Breast epithelium (tissue), 4 donors: Measurements from ENCODE around the gene DCTPP1. TPM values are rescaled to one million over a fixed set of nuclear protein-coding genes. Genes with fewer than 3 reads are reported as not detected.
"Not testable (repeated sequence)": the region's sequence is repeated elsewhere in the genome, so short reads cannot be mapped to it uniquely, and the experiment has no call there.

Experiments
- DNase-seq, 2 donors: peaks; one replicate each; pipeline ENCODE4 v3.0.0-alpha.2; 2019; ENCODE audit warnings: low spot score in 2 of 2
- H3K27ac ChIP-seq, 2 donors: fragments of 200-600 bp; sonication (generic) in 1 of 2; one replicate each; pipeline ENCODE4 v1.5.1; 2016 to 2019; ENCODE audit warnings: mild to moderate bottlenecking in 1 of 2
- H3K27me3 ChIP-seq, 2 donors: fragments of 200-600 bp; sonication (generic) in 1 of 2; one replicate each; pipeline versions ENCODE4 v1.5.1 to v1.6.0; 2017 to 2019; ENCODE audit warnings: control low read depth in 1 of 2, mild to moderate bottlenecking in 1 of 2
- H3K36me3 ChIP-seq: fragments of 200-600 bp; one replicate; pipeline ENCODE4 v1.5.1; 2019
- H3K4me1 ChIP-seq, 2 donors: fragments of 200-600 bp; sonication (generic); one replicate each; pipeline ENCODE4 v1.5.1; 2016 to 2019; ENCODE audit warnings: control low read depth in 1 of 2
- H3K4me3 ChIP-seq, 3 donors: fragments of 200-600 bp; sonication (generic); 1 replicate in 2 of 3; 2 replicates in 1 of 3; pipeline ENCODE4 v1.5.1; 2016 to 2019; ENCODE audit warnings: mild to moderate bottlenecking in 3 of 3, moderate library complexity in 2 of 3
- H3K9me3 ChIP-seq, 2 donors: fragments of 200-600 bp; sonication (generic) in 1 of 2; one replicate each; pipeline ENCODE4 v1.5.1; 2016 to 2019; ENCODE audit warnings: control low read depth in 1 of 2
- POLR2A ChIP-seq: fragments of 450-650 bp; IDR thresholded peaks from one replicate; pipeline ENCODE4 v1.6.1; 2016; ENCODE audit warnings: antibody characterized with exemption, mild to moderate bottlenecking, moderate library complexity
- POLR2AphosphoS5 ChIP-seq, 3 donors: sonication (generic); formaldehyde crosslinking; IDR thresholded peaks; one replicate each; pipeline ENCODE4 v1.6.1; 2017; ENCODE audit warnings: antibody characterized with exemption in 3 of 3
- intact Hi-C: fragments of 100-400 bp; cut with DNase I; formaldehyde crosslinking; loops from one replicate; pipeline ENCODE4 v1.15.1; 2023; ENCODE audit warnings: low total_unique reads
- total RNA-seq, 3 donors: library from RNA; depleted of rRNA; stranded (reverse); fragments of >200 nt; gene quantifications; one replicate each; pipeline ENCODE4 v1.1.0, GENCODE V29; 2016
- TF ChIP-seq, protein P1 (sequence below), 3 donors: fragments of 450-650 bp; IDR thresholded peaks; one replicate each; pipeline ENCODE4 v1.5.1; 2016 to 2017; ENCODE audit warnings: antibody characterized with exemption in 3 of 3, mild to moderate bottlenecking in 3 of 3, moderate library complexity in 3 of 3

DCTPP1 gene
- total RNA-seq = 10 to 100 TPM; 11.2 to 25.6 (median 20.1) TPM

DNA sequence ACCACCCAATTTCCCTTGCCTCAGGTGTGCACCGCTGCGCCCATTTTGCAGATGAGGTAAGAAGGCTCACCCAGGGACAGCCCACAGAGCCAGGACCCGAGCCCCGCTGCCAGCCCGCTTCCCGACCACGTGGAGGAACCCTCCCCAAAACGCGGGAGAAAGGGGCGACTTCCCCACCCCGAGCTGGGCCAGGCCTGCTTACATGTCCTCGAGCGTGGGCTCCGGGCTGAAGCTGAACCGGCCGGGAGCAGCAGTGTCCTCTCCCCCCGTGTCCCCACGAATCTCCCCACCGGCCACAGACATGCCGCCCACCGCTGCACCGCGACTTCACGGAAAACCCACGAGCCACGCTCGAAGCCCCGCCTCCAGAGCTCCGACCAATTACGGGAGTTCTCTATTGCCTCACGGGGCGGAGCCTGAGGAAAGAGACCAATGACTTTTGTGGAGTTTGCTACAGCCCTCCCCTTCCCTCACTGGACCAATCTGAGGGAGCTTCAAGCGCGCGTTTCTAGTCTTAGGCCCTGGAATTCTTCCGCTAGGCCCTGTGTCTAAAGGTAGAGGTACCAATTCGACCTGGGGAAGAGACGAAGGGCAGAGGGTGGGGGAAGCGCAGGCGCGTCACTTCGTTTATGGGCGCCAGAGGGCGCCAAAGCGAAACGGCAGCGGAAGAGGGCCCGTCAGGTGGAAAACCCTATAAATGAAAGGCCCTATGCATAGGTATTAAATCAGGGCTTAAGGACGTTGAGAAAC lies at the start of gene DCTPP1:
TSS of gene DCTPP1 (minus strand) at position 353 of the 750 bp plus-strand sequence. CDS start at position 303, 50 bp downstream.
- Histone ChIP-seq H3K36me3 (no peaks in the 10 kb centered on the region), H3K27ac (peak within 1 kb of the TSS; percentile 79 to 87), H3K27me3 (no peaks in the 10 kb centered on the region), H3K9me3 (no peaks in the 10 kb centered on the region), H3K4me3 (peak within 1 kb of the TSS; percentile 51 to 78 (median 75)), H3K4me1 (peaks cover 3 to 11% of the 10 kb centered on the region in 2 donors)
- DNase-seq = peak; percentile 94 to 98
- no peak for TF ChIP-seq POLR2A
- TF ChIP-seq POLR2AphosphoS5 (IDR thresholded peaks at IDR 0.05) = peak; percentile 78 to 86 (median 82)
- TF ChIP-seq, protein P1, sequence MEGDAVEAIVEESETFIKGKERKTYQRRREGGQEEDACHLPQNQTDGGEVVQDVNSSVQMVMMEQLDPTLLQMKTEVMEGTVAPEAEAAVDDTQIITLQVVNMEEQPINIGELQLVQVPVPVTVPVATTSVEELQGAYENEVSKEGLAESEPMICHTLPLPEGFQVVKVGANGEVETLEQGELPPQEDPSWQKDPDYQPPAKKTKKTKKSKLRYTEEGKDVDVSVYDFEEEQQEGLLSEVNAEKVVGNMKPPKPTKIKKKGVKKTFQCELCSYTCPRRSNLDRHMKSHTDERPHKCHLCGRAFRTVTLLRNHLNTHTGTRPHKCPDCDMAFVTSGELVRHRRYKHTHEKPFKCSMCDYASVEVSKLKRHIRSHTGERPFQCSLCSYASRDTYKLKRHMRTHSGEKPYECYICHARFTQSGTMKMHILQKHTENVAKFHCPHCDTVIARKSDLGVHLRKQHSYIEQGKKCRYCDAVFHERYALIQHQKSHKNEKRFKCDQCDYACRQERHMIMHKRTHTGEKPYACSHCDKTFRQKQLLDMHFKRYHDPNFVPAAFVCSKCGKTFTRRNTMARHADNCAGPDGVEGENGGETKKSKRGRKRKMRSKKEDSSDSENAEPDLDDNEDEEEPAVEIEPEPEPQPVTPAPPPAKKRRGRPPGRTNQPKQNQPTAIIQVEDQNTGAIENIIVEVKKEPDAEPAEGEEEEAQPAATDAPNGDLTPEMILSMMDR (IDR thresholded peaks at IDR 0.05) = peak; percentile 80 to 96 (median 89)
- intact Hi-C loops = loop anchor here (10.0 kb wide), 1 partner anchor 95 kb away; the partner anchor contains the start of gene ZNF768

DNA sequence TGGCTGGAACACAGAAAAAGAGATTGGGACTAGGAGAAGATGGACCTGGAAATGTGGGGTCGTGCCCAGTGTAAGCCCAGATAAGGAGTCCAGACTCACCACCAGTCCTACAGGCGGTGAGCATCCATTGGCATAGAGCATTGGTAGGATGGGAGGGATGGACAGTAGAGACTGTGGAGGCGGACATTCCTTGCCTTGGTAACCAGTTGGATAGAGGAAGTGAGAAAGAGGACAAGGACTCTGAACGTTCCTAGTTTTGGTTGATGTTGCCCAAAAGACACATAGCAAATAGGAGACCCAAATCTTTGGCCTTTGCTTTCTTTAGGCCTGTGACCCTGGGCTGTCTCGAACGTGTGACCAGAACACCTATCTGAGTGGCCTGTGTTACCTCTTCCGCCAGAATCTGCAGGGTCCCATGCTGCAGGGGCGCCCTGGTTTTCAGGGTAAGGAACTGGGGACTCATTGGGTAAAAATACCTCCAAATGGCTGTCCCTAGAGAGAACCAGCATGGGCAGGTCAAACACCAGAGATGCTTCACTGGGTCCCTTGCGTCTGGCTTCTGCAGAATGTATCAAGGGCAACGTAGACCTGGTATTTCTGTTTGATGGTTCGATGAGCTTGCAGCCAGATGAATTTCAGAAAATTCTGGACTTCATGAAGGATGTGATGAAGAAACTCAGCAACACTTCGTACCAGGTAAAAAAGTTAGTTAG lies 49.1 kb upstream of the DCTPP1 start:
- no peak for DNase-seq
- H3K4me3 ChIP-seq = no peak overlapping the region
- no peaks in the 10 kb centered on the region for H3K9me3 ChIP-seq
- TF ChIP-seq POLR2AphosphoS5 (IDR thresholded peaks at IDR 0.05) (no peak), POLR2A (no peak)
- TF ChIP-seq, protein P1 (IDR thresholded peaks at IDR 0.05) = no peak
- intact Hi-C loops = no loop called here
- no peak overlapping the region for H3K27ac ChIP-seq
- no peaks in the 10 kb centered on the region for H3K4me1 ChIP-seq
- H3K27me3 ChIP-seq = no peaks in the 10 kb centered on the region
- no peaks in the 10 kb centered on the region for H3K36me3 ChIP-seq

DNA sequence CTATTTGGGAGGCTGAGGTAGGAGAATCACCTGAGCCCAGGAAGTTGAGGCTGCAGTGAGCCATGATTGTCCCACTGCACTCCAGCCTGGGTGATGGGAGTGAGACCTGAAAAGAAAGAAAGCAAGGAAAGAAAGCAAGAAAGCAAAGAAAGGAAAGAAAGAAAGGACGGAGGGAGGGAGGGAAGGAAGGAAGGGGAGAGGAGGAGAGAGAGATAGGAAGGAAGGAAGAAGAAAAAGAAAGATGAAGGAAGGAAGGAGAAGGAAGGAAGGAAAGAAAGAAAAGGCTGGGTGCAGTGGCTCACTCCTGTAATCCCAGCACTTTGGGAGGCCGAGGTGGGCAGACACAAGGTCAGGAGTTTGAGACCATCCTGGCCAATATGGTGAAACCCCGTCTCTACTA lies 47.9 kb upstream of the DCTPP1 start:
- DNase-seq, H3K4me1 ChIP-seq, H3K27ac ChIP-seq, H3K36me3 ChIP-seq, H3K27me3 ChIP-seq, H3K4me3 ChIP-seq, intact Hi-C loops, H3K9me3 ChIP-seq: not testable (repeated sequence)

DNA sequence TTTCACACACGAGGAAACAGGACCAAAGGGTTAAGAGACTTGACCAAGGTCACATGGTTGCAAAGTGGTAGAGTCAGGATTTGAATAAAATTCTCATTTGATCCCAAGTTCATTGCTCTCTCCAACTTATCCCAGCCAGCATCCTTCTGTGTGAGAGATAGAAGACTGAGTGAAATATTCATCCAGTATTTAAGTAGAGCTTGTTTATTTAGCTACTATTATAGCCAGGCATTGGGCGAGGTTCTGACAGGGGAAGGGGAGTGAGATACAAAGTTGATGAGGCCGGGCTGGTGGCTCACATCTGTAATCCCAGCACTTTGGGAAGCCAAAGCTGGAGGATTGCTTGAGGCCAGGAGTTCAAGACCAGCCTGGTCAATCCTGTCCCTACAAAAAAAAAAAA lies 47.2 kb upstream of the DCTPP1 start:
- DNase-seq = no peak
- Histone ChIP-seq H3K36me3 (no peaks in the 10 kb centered on the region), H3K4me3 (no peak overlapping the region), H3K9me3 (no peaks in the 10 kb centered on the region), H3K4me1 (no peaks in the 10 kb centered on the region), H3K27ac (no peak overlapping the region), H3K27me3 (peaks cover 0 to 10% of the 10 kb centered on the region in 2 donors)
- no peak for TF ChIP-seq POLR2A
- TF ChIP-seq, protein P1 (IDR thresholded peaks at IDR 0.05) = no peak
- TF ChIP-seq POLR2AphosphoS5 (IDR thresholded peaks at IDR 0.05) = no peak
- intact Hi-C loops = no loop called here

DNA sequence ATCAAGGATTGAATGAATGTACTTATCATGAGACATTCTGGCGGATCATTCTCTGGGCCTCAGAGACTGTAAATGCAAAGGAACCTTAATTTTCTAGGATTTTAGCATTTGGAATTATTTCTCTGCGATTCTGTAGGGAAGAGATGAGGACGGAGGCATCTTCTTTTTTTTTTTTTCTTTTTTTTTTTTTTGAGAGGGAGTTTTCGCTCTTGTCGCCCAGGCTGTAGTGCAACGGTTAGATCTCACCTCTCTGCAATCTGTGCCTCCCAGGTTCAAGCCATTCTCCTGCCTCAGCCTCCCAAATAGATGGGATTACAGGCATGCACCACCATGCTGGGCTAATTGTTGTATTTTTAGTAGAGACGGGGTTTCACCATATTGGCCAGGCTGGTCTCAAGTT lies 44.9 kb upstream of the DCTPP1 start:
- DNase-seq = no peak
- no peaks in the 10 kb centered on the region for H3K4me1 ChIP-seq
- no peak overlapping the region for H3K4me3 ChIP-seq
- H3K27me3 ChIP-seq = peaks cover 0 to 10% of the 10 kb centered on the region in 2 donors
- intact Hi-C loops = no loop called here
- no peak overlapping the region for H3K27ac ChIP-seq
- H3K9me3 ChIP-seq = no peaks in the 10 kb centered on the region
- no peak for TF ChIP-seq POLR2AphosphoS5 (IDR thresholded peaks at IDR 0.05)
- TF ChIP-seq, protein P1 (IDR thresholded peaks at IDR 0.05) = no peak
- TF ChIP-seq POLR2A = no peak
- H3K36me3 ChIP-seq = no peaks in the 10 kb centered on the region
